GM21390 (cell line): ENCODE results near the gene RAPGEF4.

ENCODE experiments used
- ATAC-seq: cut with Tn5 transposase; IDR thresholded peaks from one replicate; pipeline ENCODE4 v1.9.1; 2021; ENCODE audit not compliant: unreplicated experiment

Gene RAPGEF4

DNA sequence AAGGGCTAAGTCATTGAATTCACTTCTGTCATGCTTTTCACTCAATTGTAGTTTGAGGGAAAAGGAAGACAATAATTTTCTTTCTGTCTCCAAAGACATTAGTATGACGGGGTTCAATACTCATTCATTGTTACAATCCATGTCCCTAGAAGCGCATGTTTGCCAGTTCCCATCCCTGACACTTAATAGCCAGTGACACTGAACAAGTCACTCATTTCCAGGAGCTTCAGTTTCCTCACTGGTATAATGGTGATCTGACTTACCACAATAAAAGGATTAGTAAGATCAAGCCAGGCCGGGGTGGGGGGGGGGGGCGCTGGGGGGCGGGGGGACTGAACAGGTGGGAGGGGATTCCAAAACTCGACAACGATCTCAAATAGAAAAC is 195.2 kb downstream of the RAPGEF4 start:
- no peak for ATAC-seq

DNA sequence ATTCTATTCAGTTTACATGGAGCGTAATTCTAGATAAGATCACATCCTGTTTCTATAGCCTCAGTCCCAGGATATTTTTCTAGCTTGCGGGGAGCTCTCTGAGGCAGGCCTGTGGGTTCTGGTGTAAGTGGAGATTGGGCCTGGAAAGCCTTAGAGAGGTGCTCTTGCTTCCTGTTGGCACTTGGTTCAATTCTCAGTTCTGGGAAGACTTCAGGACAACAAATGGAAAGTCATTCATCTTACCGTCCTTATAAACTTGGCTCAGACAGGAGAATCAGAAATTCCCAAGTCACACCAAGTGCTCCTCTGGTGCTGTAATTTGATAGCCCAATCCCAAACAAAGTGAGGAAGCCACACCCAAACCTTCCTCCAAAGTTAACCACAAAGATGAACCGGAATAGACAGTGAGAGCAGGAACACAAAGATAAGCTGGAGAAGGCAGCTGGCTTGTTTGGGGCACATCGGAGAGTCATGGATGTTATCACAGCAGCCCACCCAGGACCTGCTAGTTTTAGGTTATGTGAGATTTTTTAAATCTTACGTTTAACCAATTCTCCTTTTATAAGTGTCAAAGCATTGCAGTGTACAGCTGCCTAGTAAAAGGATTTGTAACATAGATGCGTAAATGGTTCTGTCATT is 195.7 kb downstream of the RAPGEF4 start:
- no peak for ATAC-seq

DNA sequence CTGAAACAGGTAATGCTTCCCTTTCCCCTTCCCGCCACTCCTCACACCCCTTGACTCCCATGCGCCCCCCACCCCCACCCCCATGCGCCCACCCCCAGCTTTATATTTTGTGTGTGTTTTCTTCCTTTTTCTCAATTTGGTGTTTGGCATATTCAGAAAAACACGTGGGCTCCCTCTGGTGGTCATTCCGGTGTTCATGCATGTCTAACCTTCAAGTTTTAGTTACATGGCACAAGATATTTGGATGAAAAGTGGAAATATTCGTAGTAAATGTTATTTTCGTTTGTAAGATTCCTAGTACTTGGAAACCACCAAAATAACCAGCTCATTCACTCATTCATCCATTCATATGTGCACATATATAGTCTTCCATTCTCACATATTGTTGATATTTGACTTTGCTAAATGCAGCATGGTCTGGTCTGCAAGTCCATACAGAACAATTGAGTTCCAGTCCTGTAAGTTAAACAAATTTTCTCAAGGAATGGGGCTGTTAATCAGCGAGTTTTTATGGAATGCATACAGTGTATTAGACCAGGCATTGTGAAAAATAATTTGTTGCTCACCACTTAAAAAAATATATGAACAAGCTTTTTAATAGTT is 196.4 kb downstream of the RAPGEF4 start:
- ATAC-seq, result no peak

DNA sequence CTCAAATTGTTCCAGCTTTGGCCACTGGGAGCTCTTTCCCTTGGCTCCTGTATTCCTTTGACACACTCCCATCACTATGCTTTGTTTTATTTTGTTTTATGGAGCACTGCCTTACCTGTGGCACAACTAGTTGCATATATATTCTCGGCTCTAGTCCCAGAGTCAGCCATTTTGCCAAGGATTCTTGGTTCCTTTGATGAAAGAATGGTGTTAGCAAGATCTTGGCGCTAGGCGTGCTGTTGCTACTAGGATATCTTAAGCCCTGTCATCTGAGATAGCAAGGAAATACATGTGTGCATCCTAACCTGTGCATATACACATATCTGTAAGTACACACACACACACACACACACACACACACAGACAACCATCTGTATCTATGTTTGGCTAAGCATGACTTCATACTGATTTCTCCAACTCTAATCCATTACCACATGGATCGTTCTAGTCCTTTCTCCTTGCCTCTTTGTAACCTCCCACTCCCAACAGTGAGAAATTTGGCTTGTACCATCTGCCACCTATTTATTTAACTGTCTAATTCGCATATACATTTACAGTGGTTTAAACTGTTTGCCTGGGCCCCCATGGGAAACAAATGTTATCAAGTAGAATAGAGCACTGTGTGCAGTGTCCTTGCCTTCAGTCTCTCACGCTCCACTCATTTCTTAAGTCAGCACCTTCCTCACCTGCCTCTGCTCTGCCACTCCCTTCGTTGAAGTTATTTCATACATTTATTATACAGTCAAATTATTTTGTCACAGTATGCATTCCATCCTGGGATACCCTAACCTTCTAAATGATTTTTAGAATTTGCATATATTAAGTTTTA is 202.5 kb downstream of the RAPGEF4 start:
- ATAC-seq, result no peak

DNA sequence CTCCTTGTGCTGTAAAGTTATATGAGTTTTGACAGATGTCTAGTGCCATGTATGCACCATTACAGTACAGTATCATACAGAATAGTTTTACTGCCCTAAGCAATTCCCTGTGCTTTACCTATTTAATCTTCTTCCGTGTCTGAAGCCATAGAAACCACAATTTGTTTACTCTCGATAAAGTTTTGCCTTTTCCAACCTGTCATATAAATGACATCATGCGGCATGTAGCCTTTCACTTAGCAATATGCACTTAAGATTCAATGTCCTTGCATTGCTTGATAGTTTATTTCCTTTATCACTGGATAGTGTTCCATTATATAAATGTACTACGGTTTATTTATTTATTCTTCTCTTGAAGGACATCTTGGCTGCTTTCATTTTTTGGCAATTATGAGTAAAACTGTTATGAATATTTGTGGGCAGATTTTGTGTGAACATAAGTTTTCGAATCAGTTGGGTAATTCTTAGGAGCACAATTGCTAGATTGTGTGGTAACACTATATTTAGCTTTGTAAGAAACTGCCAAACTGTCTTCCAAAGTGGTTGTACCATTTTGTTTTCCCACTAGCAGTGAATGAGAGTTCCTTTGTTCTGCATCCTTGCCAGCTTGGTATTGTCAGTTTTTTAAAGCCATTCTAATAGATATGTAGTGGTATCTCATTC is 203.2 kb downstream of the RAPGEF4 start:
- no peak for ATAC-seq

DNA sequence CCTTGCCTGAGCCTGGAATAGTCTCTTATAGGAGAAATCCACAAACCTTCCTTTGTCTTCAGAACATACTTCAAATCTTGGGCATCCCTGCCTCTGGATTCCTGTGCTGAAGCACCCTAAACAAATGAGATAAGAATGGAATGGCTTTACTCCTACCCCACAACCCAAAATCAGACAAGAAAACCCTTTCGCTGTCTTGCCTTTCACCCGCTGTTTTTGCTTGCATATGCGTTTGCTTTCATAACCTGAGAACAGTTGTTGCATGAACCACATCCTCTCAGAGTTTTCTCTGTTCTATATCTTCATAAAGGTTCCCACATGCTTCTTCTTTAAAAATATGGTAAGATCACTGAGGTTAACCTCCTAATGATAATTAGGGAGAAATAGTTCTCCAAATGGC is 207.9 kb downstream of the RAPGEF4 start:
- ATAC-seq, result no peak

DNA sequence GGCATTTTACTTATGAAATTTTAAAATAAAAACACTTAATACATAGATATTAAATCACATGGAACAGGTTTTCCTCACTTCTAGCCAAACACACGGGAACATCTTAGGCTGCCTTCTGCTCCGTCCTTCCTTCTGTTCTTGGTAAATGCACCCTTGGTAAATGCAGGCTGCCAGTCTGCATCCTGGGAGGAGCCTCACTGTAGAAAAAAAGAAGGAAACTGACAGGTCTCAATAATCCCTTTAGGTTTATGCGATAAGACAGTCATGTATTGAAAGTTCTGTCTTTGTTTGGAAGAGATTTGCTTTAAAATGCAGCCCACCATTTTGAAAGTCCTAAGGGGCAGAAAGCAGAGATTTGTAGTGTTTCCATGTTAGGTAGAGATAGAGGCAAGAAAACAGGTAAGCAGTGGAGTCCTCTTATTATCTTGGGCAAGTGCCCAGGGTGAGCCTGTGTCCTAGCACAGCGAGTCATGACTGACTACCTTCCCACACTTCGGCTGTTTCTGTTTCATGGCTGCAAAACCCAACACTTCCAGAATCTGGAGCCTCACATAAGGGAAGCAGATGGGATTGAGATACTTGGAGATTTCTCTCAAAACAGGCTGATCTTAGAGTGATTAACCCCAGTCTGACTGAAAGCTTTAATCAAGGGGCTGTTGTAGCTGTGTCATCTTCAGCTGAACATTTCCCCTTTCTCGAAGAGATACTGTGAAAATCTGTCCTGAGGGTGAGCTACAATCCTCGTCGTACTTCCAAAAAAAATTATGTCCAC is 208.6 kb downstream of the RAPGEF4 start:
- ATAC-seq, result no peak

DNA sequence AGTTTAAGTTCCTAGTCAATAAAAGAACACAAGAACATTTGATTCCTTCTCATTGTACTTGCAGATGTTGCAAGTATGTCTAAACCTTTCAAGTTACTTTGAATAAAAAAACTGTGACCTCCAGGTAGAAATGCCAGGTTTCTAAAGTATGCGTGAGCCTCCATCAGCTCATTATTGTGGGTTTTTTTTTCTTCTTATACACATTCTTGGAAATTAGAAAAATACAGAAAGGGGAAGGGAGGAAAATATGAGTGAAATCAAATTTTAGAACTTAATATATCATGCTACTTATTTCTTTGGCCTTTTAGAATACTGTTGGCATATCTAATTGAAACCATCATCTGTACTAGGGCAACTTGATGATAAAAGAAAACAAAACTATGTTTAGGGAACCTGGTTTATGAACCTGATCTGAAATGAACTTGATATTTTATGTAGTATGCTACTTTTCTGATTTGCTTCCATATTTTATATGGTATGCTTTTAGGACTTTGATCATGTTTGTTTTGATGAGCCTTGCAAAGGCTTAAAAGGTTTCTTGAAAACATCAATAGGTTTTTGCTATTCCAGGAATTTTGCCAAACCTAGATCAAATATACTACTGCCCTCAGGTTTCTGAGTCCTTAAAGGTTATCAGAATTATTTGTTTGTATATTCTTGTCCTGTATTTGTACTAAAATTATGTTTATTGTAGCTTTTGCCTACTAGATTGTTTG is 209.3 kb downstream of the RAPGEF4 start:
- no peak for ATAC-seq

DNA sequence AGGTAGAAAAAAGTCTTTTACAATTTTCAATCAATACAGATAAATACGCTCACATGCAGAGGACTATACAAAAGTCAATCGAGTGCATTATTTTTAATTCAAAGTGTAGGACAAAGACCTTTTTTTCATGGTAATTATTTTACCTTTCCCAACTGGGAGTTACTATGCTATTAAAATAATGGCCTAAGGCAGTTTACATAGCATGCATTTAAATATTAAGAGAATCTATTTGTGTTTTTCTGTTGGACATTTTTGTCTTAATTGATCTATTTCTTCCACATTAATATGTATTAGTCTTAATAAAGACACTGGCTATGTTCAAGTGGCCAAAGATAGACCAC is 209.8 kb downstream of the RAPGEF4 start:
- ATAC-seq, result no peak

DNA sequence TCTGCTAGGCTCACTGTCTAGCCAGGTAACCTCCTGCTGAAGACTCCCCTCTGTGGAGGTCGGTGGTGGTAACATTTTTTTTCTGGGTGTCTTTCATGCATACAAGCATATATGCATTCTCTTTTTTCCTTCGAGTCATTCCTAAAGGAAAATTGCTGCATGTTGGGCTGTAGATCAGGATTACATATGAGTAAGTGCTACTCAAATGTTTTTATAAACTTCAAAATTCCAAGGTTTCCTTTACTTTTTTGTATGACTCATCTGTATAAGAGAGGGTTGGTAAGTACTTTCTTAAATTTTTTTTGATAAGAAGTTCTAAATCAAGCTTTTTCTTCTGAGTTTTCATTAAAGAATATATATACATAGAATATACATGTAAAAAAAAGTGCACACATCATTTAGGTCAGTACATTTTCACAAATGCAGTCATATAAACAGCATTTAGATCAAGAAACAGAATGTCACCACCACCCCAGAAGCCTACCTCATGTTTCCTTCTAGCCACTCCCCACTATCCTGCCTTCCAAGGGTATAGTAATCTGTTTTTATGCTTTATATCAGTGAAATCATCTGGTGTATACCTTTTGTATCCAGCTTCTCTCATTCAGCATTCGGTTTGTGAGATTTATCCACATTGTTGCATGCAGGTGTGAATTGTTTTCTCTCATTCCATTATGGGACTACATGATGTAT is 212.0 kb downstream of the RAPGEF4 start:
- ATAC-seq, result no peak

DNA sequence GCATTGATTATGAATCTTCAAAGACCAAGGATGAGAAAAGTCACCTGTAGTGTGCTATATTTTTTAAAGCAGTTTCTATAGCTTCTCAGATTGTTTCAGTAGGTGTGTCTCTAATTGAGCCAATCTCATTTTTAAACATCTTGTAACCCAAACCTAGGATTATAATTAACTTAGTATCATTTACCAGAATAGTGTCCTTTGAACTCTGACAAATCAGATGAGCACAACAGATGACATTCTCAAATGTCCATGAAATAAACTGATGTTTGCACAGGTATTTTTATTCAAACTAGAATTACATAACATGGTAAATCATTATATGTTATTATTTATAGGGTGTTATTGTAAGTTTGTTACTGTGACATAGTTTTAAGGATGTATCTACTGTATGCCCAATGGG is 213.9 kb downstream of the RAPGEF4 start:
- no peak for ATAC-seq

DNA sequence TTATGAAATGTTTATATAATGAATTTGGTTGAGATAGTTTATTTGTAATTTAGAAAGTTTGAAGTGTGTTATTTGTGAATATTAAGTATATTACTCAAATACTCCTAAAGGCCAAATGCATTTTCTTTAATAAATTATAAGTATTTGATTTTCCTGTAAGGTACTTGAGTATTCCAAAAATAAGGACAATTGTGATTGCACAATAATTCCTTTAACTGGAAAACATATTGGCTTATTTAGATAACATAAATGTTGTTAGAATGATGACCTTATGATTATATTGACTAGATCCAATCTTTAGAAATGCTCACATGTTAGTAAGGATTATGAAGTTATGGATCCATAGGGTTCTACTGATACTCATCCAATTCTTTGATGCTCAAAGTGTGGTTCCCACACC is 214.9 kb downstream of the RAPGEF4 start:
- ATAC-seq, result no peak

DNA sequence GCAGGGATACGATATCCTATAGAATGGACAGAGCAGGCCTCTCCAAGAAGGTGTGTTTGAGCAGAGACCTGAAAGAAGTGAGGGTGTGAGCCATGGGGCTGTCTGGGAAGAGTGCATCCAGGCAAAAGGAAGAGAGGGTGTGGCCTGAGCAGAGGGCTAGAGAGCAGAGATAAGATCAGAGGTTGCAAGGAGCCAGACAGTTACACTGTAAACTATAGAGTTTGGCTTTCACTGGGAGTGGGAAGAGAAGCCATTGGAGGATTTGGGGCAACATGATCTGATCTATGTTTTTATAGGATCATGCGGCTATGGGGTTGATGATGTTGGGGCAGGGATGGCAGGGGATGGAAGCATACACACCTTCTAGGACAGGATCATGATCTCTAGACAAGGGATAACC is 215.9 kb downstream of the RAPGEF4 start:
- no peak for ATAC-seq

DNA sequence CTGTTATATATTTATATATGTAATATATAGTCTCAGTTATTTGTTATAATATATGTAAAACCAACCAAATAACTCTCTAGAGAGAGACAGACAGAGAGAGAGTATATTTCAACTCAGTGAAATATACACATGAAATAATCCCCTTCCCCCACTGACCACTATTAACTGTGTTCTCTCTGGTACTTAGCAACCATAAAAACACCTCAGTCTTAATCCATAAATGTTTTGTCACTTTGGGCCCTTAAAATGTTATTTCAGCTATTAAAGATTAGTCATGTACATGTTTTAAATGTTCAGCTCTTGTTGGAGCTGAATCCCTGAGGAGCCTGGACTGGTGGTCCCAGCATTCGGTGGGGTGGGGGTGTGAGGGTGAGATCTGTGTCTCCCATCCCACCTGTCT is 217.8 kb downstream of the RAPGEF4 start:
- no peak for ATAC-seq

DNA sequence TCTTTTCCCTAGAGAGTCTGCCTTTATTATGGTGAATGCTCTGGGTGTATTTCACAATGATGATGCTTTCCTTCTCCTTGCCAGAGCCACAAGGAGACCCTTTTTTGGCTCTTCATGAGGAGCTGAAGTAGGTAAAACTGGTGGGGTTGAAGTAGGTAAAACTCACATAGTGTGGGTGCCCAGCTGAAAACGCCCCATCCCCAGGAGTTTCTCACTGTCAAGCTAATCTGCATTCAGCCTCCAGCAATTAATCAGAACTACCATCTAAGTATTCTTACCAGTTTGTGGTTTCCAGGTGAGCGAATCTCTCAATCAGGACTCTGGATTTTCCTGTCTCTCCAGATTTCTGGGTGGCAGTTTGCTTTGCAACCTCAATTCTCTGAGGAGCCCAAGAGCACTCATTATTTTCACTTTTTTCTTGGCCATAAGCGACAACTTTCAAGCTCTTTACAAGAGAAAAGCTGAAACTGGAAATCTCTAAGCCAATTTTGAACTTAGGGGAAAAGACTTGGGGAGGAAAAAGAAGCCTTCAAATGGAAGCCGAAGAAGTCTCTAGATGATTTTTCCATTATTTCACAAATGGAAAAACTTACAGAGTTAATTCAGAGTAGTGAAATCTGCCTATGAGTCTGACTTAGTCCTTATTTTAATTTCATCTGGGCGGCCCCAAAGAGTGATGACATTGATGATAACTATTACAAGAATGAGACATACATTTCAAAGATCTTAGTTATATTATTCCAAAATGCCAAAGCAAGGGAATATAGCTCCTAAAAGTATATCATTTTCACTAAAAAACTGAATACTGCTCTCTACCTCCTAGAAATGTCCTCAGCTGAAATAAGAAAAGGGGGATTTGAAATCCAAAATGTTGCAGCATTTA is 218.6 kb downstream of the RAPGEF4 start:
- no peak for ATAC-seq

DNA sequence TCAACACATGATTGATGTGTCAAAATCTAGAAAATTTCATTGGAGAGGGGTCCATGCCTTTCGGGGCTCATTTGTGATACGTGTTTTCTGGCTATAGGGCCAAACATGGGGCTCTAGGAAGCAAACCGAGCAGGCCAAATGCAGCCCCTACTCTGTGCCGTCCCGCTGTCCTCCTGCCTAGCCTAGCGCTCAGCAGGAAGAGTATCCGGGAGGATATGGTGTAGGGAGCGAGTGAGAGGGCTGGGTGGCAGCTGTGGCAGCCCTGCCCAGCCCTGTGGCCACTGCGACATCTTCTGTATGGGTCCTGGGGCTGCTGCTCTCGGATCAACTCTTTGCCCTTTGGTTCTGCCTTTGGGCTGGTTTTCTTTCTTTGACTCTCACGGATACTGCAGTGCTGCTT is 219.9 kb downstream of the RAPGEF4 start:
- no peak for ATAC-seq

DNA sequence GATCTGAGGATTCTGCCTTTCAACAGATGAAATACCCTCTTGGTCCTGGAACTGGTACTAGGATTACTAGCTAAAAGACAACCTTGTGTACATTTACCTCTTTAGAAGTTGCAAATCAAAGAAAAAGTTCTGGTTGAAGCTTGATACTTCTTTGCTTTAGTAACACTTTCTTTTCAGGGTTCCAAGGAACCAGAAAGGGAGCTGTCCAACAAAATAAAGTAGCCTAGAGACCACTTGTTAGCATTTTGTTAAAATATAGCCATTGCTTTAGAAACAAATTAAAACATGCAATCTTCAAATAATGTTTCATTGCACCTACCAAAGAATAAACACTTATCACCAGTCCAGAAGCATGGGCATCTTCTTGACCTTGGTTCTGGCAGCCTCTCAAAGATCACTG is 222.1 kb downstream of the RAPGEF4 start:
- no peak for ATAC-seq

DNA sequence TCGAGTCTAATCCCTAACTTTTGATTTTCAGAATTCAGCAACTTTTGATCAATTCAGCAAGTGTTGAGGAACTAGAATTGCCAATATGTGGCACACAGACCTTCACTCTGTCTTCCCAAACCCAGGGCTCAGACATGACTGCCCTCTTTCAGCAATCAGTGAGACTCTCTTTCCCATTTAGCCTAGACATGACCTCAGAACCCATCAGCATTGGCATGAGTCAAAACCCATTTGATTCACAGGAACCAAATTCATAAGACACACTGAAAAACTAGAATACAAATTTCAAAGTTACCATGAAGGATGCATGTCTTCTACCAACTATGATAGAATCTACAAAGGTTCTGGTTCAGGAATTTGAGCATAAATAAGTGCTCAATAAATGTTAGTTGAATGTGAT is 226.4 kb downstream of the RAPGEF4 start:
- no peak for ATAC-seq

DNA sequence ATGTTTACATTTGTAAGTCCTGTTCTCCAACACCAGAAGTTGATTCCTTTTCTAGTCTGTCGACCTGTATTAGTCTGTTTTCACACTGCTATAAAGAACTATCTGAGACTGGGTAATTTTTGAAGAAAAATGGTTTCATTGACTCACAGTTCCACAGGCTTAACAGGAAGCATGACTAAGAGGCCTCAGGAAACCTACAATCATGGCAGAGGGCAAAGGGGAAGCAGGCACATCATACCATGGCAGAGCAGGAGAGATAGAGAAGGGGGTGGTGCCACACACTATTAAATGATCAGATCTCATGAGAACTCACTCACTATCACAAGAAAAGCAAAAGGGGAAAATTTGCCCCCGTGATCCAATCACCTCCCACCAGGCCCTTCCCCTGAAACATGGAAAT is 227.2 kb downstream of the RAPGEF4 start:
- no peak for ATAC-seq
